ENCODE results near the gene KIF21A.
"Not testable (repeated sequence)": the region's sequence is repeated elsewhere in the genome, so short reads cannot be mapped to it uniquely, and the experiment has no call there.

Gene KIF21A

GRCh38 chr12:39341761-39342160 lies 101.2 kb downstream of the KIF21A start:
- DNase-seq (ENCODE audit: low read depth in 2 of 2), result no peak

DNA sequence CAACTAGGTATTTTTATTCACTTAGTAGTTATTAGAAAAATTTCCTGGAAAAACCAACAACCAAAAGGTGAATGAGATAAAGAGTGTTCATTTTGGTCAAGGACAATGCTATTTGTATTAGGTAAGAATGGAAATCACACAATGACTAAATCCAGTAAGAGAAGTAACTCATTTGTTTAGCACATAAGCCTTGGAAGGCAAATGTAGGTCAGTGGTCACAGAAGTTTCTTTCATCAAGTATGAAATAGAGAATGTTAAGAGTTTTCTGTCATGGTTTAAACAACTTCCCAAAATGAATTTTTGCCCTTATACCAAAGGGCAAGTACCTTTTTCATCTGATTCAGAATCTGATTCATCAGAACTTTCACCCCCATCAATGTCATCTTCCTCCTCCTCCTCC lies 101.7 kb downstream of the KIF21A start:
- DNase-seq (ENCODE audit: low read depth in 2 of 2), result no peak

GRCh38 chr12:39332661-39333175 lies 110.2 kb downstream of the KIF21A start:
- DNase-seq (ENCODE audit: low read depth in 2 of 2), result no peak

GRCh38 chr12:39331539-39332261 lies 111.2 kb downstream of the KIF21A start:
- no peak for DNase-seq (ENCODE audit: low read depth in 2 of 2)

DNA sequence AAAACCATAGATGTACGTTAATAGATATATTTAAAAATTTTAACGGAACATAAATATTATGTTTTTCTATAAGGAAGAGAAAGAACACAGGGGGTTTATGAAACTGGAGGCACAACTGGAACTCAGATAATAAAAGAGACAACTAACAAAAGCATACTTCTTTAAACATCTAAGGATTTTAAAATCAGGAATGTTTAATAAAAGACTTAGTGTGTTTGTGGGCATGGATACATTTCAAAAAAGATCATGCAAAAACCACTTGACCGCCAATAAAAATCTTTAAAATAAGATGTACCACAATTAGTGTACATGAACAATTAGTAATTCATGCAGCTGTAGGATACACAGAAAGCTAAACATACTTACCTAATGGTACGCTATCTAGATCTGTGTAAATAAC lies 113.0 kb downstream of the KIF21A start:
- DNase-seq (ENCODE audit: low read depth in 2 of 2), result no peak

GRCh38 chr12:39329018-39329417 lies 113.9 kb downstream of the KIF21A start:
- DNase-seq (ENCODE audit: low read depth in 2 of 2), result no peak

- no peak for DNase-seq (ENCODE audit: low read depth in 2 of 2)
These were observed 115.0 kb downstream of the KIF21A start for GRCh38 chr12:39327965-39328364.

GRCh38 chr12:39327510-39327909 lies 115.4 kb downstream of the KIF21A start:
- no peak for DNase-seq (ENCODE audit: low read depth in 2 of 2)

DNA sequence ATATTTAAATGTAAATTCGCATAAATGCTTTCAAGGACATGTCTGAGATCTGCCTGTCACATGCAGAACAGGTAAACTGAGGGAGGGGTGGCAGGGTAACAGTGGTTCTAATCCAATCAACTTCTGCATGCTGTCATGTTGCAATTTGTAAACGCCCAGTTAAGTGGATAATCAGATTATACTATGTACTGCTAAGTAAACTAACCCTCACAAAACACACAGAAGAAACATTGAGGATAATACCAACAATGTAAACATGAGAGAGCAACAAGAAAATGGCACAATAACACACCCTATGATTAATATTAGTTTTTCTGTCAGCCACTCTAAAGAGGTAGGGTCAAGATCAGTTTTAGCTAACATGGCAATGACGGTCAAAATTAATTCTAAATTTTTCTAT lies 123.7 kb downstream of the KIF21A start:
- no peak for DNase-seq (ENCODE audit: low read depth in 2 of 2)

GRCh38 chr12:39314547-39314946 lies 128.4 kb downstream of the KIF21A start:
- DNase-seq (ENCODE audit: low read depth in 2 of 2), result no peak

DNA sequence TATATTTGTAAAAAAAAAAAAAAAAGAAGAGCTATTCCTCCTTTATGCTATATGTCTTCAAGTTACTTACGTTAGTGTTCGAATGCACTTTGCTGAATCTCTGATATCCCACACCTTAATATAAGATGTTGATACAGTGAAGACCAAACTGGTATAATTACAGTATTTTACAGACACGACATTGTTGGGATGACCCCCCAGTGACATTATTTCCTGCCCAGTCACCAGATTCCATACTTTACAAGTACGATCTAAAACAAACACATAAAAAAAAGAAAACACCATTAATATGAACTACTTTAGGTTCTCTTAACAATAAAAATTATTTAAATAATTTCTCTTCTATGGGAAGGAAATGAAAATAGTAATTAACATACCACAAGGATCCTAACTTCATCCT lies 133.4 kb downstream of the KIF21A start:
- DNase-seq (ENCODE audit: low read depth in 2 of 2), result no peak

DNA sequence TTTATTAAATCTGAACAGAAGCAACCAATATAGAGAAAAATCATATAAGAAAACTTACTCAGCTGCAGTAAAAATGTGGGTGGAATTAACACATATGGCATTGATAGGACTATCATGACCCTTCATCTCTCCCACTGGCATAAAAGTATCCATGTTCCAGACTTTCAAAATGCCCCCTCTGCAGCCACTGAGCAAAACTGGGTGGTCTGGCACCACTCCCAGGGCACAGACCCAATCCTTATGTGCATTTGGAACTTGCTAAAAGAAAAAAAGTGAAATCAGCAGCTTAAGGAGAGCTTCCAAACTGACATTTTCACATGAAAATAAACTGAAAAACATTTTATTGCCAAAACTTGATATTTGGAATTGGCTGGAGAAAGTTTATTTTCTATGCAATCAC lies 141.5 kb downstream of the KIF21A start:
- no peak for DNase-seq (ENCODE audit: low read depth in 2 of 2)

- DNase-seq (ENCODE audit: low read depth in 2 of 2), result no peak
These were observed 142.1 kb downstream of the KIF21A start for GRCh38 chr12:39300799-39301198.

DNA sequence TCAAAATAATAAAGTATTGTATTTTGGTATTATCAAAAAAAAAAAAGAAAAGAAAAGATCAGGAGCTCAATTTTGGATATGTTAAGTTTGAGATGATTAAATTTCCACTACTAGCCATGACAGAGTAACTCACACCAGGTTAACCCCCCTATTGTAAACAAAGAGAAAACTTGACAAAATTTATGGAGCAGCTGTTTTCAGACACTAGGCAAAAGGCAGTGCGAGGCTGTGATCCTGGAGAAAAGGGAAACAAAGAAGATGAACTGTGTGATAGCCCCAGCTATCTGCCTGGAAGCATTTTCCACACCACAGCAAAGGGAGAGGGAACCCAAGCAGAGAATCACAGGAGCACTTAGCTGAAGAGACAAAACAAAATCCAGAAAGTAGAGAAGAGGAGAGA lies 145.0 kb downstream of the KIF21A start:
- no peak for DNase-seq (ENCODE audit: low read depth in 2 of 2)

DNA sequence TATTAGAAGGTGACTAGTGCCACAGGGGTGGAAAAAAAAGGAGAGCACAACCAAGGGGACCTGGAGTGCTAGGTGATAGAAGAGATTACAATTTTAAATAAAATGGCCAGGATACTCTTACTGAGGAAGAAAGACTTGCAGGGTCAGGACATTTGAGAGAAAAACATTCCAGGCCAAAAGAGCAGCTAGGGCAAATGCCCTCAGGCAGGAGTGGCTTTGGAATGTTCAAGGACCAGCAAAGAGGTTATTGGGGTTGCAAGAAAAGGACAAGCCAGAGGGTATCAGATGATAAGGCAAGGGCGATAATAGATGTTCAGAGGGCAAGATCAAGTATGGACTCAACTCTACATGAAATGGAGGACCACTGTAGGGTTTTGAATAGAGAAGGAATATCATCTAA lies 146.4 kb downstream of the KIF21A start:
- no peak for DNase-seq (ENCODE audit: low read depth in 2 of 2)

GRCh38 chr12:39295593-39295992 lies 147.3 kb downstream of the KIF21A start:
- not testable (repeated sequence) for DNase-seq (ENCODE audit: low read depth in 2 of 2)

- no peak for DNase-seq (ENCODE audit: low read depth in 2 of 2)
These were observed 148.2 kb downstream of the KIF21A start for GRCh38 chr12:39294715-39295114.

DNA sequence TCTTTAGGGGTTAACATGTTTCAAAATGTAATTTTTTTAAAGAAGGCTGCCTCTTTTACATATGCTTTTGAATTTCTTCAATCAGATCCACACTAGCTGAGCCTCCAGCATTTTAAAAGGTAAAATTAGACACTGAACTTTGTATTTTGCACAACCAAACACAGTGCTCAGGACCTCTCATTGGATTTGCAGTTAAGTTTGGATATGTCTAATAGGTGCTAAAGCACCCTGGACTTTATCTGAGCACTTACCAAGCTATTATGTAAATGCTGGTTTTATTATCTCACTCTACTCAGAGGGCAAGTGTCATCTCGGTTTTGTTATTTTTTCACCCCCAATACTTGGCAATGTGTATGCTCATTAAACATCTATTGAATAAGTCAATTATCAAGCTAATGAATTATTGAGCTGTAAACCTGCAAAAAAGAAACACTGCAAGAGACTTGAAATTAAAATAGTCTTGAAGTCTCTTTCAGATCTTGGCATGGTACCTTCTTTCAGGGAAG lies 150.7 kb downstream of the KIF21A start:
- DNase-seq (ENCODE audit: low read depth in 2 of 2), result no peak

DNA sequence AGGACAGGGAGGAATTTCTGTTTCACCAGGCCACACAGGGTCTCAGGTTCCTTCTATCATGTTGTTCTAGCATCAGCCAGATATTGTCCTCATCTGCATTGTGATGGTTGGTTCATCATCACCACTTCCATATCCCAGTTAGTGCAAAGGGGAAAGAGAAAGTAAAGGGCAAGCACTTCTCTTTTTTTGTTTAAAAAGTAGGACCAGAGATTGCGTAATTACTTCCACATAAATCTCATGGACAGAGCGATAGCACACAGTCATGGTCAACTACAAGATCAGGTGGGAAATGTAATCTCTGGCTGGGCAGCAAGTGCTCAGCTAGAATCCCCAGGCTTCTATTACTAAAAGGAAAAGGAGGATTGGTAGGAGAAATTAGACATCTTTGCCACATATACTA lies 155.1 kb downstream of the KIF21A start:
- DNase-seq (ENCODE audit: low read depth in 2 of 2), result no peak

DNA sequence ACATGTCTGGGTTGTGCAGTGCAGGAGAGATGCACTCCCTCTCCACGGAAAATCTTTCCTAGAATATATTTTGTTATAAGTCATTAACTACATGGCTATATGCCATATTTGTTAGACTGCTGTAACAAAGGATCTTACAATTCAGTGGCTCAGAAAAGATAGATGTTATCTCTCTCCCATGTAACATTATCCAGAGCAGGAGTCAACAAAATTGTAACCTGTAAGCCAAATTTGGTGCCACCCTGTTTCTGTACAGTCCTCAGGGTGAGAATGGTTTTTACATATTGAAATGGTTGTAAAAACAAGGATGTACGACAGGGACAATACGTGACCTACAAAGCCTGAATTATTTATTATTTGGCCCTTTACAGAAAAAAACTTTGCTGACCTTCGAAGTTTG lies 155.5 kb downstream of the KIF21A start:
- DNase-seq (ENCODE audit: low read depth in 2 of 2), result no peak

DNA sequence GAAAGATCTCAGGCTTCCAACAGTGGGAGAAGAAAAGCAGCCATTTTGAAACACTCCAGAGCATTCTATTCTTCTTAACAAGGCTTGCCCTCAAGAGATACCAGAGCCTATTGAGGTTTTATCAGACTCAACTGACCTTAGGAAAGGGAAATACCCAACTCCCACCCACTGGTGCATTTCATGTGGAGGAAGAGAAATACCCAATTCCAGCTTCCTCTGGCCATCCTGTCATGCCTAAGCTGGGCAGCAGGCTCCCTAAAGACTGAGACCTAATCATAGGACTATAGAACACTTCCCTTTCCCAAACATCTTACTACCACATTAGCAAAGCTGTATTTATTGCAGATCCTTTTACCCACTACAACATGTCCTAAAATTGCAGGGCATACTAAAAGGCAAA lies 164.5 kb downstream of the KIF21A start:
- no peak for DNase-seq (ENCODE audit: low read depth in 2 of 2)

- no peak for DNase-seq (ENCODE audit: low read depth in 2 of 2)
These were observed 165.5 kb downstream of the KIF21A start for GRCh38 chr12:39277416-39277815.

DNA sequence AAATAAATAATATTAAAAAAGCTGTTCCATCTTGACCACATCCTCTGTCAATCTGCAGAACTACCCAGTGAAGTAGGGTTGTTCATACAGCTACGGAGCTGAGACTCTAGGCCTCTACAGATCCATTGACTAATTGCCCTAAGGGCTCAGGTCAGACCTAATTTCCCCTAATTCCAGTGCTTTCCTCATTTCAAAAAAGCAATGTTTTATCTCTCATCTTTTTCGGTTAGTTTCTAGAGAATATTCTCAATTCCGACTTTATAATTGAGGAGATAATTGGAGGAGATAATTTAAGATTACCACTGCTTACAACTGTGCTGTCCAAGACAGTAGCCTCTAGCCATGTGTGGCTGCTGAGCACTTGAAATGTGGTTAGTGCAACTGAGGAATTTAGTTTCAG lies 167.1 kb downstream of the KIF21A start:
- no peak for DNase-seq (ENCODE audit: low read depth in 2 of 2)
